ENCODE measurements around the gene EXOC3.

Gene EXOC3

DNA sequence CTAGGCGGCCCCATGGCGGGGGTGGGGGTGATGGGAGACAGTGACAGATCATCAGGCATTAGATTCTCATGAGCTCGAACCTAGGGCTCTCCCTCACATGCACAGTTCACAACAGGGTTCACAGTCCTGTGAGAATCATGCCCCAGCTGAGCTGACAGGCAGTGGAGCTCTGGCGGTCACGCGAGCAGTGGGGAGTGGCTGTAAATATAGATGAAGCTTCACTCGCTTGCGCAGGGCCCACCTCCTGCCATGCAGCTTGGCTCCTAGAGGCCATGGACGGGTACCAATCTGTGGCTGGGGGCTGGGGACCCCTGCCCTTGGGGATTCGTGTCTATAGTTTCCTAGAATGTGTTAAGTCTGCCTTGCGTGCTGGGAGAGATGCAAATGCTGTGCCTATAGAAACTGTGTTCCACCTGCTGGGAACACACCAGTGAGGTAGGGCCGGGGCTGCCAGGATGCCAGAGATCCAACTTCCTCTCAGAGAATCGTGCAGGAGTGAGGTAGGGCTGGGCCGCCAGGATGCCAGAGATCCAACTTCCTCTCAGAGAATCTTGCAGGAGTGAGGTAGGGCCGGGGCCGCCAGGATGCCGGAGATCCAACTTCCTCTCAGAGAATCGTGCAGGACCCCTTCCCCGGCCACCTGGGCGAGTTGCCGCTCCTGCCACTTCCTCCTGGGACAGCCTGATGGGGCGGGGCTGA lies 14.1 kb upstream of the EXOC3 start:
- no peak for FAIRE-seq
- TF ChIP-seq, protein P1, sequence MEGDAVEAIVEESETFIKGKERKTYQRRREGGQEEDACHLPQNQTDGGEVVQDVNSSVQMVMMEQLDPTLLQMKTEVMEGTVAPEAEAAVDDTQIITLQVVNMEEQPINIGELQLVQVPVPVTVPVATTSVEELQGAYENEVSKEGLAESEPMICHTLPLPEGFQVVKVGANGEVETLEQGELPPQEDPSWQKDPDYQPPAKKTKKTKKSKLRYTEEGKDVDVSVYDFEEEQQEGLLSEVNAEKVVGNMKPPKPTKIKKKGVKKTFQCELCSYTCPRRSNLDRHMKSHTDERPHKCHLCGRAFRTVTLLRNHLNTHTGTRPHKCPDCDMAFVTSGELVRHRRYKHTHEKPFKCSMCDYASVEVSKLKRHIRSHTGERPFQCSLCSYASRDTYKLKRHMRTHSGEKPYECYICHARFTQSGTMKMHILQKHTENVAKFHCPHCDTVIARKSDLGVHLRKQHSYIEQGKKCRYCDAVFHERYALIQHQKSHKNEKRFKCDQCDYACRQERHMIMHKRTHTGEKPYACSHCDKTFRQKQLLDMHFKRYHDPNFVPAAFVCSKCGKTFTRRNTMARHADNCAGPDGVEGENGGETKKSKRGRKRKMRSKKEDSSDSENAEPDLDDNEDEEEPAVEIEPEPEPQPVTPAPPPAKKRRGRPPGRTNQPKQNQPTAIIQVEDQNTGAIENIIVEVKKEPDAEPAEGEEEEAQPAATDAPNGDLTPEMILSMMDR (IDR thresholded peaks at IDR 0.05; ENCODE audit: insufficient read depth, missing control alignments) = no peak
- no peak for DNase-seq (ENCODE audit: insufficient read length, low spot score)

DNA sequence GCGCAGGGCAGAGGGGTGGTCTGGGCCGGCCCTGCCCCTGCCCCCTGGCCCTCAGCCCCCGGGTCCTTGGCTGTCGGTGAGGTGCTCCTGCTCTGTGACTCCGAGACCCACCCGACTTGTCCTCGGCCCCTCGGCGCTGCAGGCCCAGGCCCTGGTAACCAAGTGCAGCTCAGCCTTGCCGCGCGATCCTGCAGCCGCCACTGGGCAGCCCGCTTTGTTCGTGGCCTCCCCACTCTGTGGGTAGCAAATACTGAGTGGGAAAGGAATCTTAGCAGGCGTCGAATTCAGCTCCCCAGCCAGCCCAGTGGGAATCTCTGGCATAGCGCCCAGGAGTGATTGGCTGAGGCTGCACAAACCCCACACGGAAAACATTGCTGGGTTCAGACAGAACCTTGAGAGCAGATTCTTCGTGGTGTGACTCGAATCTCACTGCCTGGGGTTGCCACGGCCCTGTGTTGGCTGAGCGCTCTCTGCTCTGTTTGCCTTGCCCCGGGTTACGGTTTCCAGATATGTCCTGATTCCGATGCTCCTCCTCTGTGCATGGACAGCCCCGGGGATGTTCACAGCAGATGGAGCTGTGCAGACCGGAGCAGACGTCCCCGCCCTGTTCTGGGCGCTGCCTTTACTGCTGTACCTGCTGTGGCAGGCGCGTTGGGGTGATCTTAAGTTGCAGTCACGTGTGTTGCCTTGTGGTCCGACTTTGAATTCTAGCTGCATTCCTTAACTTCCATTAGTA lies 13.4 kb upstream of the EXOC3 start:
- TF ChIP-seq, protein P1 (IDR thresholded peaks at IDR 0.05; ENCODE audit: insufficient read depth, missing control alignments) = no peak
- DNase-seq (ENCODE audit: insufficient read length, low spot score) (no peak), FAIRE-seq (no peak)

GRCh38 chr5:430214-430925 lies 12.6 kb upstream of the EXOC3 start:
- TF ChIP-seq, protein P1 (IDR thresholded peaks at IDR 0.05; ENCODE audit: insufficient read depth, missing control alignments) = no peak
- FAIRE-seq (no peak), DNase-seq (ENCODE audit: insufficient read length, low spot score) (no peak)

DNA sequence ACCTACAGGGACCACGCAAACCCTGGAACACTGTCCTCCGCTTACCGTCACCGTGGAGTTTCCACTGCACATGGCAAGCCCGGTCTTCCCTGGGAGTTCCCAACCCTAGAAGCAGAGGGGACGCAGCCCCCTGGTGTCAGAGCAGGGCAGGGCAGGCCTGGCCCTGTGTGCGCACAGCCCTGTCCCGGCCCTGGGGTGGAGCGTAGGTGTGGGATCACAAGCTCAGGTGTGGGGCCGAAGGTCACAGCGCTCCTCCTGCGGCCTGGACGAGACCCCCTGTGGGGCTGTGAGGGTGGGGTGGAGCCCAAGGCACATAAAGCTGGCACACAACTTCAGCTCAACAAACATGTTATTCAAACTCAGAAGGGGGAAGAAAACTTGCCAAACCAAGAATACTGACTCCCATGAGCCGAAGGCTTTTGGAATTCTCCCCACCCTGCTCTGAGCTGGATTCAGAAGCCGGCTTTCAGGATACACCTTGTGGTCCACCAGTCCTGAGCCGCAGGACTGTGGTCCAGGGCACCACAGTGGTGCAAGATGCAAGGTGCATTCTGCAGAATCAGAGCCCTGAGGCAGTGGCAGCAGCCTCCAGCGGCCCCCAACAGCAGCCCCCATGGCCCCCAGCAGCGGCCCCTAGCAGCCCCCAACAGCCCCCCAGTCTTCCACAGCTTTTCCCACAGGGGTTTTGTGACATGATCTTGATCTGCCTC lies 11.8 kb upstream of the EXOC3 start:
- peak; percentile 93 for DNase-seq (ENCODE audit: insufficient read length, low spot score)
- no peak for FAIRE-seq
- TF ChIP-seq, protein P1 (IDR thresholded peaks at IDR 0.05; ENCODE audit: insufficient read depth, missing control alignments) = peak; percentile 71

DNA sequence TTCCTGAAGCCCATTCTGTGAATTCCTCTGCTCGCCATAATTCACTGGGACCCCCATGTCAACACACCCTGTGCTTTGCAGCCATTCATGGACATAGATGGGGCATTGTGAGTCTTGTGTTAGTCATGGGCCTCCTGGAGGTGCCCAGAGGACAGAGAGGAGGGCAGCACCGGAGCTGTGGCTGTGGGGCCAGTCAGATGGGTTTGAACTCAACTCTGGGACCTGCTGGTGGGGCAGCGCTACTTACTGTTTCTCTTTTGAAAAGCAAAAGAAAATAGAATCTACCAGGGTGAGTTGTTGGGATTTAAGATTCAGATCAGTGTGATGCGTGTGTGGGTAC lies 11.3 kb upstream of the EXOC3 start:
- TF ChIP-seq, protein P1 (IDR thresholded peaks at IDR 0.05; ENCODE audit: insufficient read depth, missing control alignments) = no peak
- FAIRE-seq (no peak), DNase-seq (ENCODE audit: insufficient read length, low spot score) (no peak)

DNA sequence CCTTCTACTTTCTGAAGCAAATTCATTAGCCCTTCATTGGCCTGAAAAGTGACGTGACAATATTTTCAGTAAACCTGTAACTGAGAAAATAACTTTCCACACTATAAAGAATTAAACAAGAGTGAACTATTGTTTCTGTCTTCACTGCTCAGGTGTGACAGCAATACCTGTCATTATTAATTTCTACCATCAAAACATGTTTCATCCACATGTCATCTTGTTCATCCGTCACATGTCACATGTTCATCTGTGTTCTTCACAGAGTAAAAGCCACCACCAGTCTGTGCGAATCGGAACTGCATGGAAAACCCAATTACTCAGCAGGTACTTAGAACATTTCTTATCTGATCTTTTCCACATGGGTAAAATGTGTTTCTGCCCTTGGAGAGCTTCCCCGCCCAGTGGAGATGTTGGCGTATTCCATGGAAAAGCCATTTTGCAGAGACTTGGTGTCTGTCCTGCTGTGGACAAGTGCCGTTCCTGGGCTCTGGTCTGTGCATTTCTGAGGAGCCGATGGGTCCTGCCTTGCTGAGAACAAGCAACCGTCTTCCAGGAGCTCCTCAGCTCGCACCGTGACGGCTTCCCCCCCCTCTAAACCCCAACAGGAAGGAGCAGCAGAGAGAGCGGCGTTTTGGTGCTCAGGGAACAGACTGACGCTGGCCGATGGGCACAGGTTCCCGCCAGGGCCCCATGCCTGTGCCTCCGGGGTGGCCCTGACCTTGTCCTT lies 10.6 kb upstream of the EXOC3 start:
- no peak for FAIRE-seq
- DNase-seq (ENCODE audit: insufficient read length, low spot score) = no peak
- TF ChIP-seq, protein P1 (IDR thresholded peaks at IDR 0.05; ENCODE audit: insufficient read depth, missing control alignments) = no peak
